ENCODE data around the gene SLC25A22. TPM values are rescaled to one million over a fixed set of nuclear protein-coding genes. Genes with fewer than 3 reads are reported as not detected.
A peak's percentile ranks its signal among the peaks of the same experiment; 100 is the strongest.

Gene SLC25A22
- polyA plus RNA-seq, 1 donor = 14.6 TPM

- peaks cover 34% of the 10 kb centered on the region for H3K36me3 ChIP-seq (ENCODE audit: control insufficient read depth, insufficient read depth, low read length)
- no peak overlapping the region for H3K27ac ChIP-seq (ENCODE audit: low read length)
- H3K4me3 ChIP-seq (ENCODE audit: low read length) = no peak overlapping the region
- no peak for DNase-seq
- H3K4me1 ChIP-seq (ENCODE audit: control insufficient read depth, insufficient read depth, low read length) = peaks cover 28% of the 10 kb centered on the region
- 100% methylated on average over 1 of the region's 20 CpGs for WGBS (ENCODE audit: insufficient coverage, low lambda C conversion rate)
- H3K27me3 ChIP-seq (ENCODE audit: control insufficient read depth, insufficient read depth, low read length) = no peaks in the 10 kb centered on the region
- peaks cover 3% of the 10 kb centered on the region for H3K9me3 ChIP-seq (ENCODE audit: control insufficient read depth, low read depth, low read length)
Measured at GRCh38 chr11:801097-801780, 3.2 kb upstream of the SLC25A22 start.

GRCh38 chr11:800473-800872 is 2.4 kb upstream of the SLC25A22 start:
- WGBS (ENCODE audit: insufficient coverage, low lambda C conversion rate) = no CpG with 5 or more reads among the region's 30 CpGs
- Histone ChIP-seq H3K27me3 (ENCODE audit: control insufficient read depth, insufficient read depth, low read length) (no peaks in the 10 kb centered on the region), H3K27ac (ENCODE audit: low read length) (no peak overlapping the region), H3K36me3 (ENCODE audit: control insufficient read depth, insufficient read depth, low read length) (peaks cover 34% of the 10 kb centered on the region), H3K9me3 (ENCODE audit: control insufficient read depth, low read depth, low read length) (peaks cover 3% of the 10 kb centered on the region), H3K4me1 (ENCODE audit: control insufficient read depth, insufficient read depth, low read length) (peaks cover 34% of the 10 kb centered on the region), H3K4me3 (ENCODE audit: low read length) (no peak overlapping the region)
- DNase-seq = no peak

GRCh38 chr11:799641-800316 is 1.7 kb upstream of the SLC25A22 start:
- H3K27me3 ChIP-seq (ENCODE audit: control insufficient read depth, insufficient read depth, low read length) = no peaks in the 10 kb centered on the region
- no peak for DNase-seq
- H3K9me3 ChIP-seq (ENCODE audit: control insufficient read depth, low read depth, low read length) = peaks cover 3% of the 10 kb centered on the region
- peaks cover 41% of the 10 kb centered on the region for H3K4me1 ChIP-seq (ENCODE audit: control insufficient read depth, insufficient read depth, low read length)
- H3K36me3 ChIP-seq (ENCODE audit: control insufficient read depth, insufficient read depth, low read length) = peaks cover 34% of the 10 kb centered on the region
- WGBS (ENCODE audit: insufficient coverage, low lambda C conversion rate) = no CpG with 5 or more reads among the region's 32 CpGs
- no peak overlapping the region for H3K27ac ChIP-seq (ENCODE audit: low read length)
- no peak overlapping the region for H3K4me3 ChIP-seq (ENCODE audit: low read length)

GRCh38 chr11:797296-798092 is 587 bp downstream of the SLC25A22 start:
- peaks cover 30% of the 10 kb centered on the region for H3K4me1 ChIP-seq (ENCODE audit: control insufficient read depth, insufficient read depth, low read length)
- WGBS (ENCODE audit: insufficient coverage, low lambda C conversion rate) = no CpG with 5 or more reads among the region's 57 CpGs
- peaks cover 43% of the 10 kb centered on the region for H3K36me3 ChIP-seq (ENCODE audit: control insufficient read depth, insufficient read depth, low read length)

GRCh38 chr11:796565-797295 is 1.4 kb downstream of the SLC25A22 start:
- Histone ChIP-seq H3K36me3 (ENCODE audit: control insufficient read depth, insufficient read depth, low read length) (peaks cover 36% of the 10 kb centered on the region), H3K9me3 (ENCODE audit: control insufficient read depth, low read depth, low read length) (peaks cover under 1% of the 10 kb centered on the region), H3K27me3 (ENCODE audit: control insufficient read depth, insufficient read depth, low read length) (no peaks in the 10 kb centered on the region), H3K27ac (ENCODE audit: low read length) (peak overlapping the region; percentile 83), H3K4me1 (ENCODE audit: control insufficient read depth, insufficient read depth, low read length) (peaks cover 30% of the 10 kb centered on the region), H3K4me3 (ENCODE audit: low read length) (peak overlapping the region; percentile 58)
- WGBS (ENCODE audit: insufficient coverage, low lambda C conversion rate) = no CpG with 5 or more reads among the region's 18 CpGs
- no peak for DNase-seq

More at GRCh38 chr11:797296-798092, 587 bp downstream of the SLC25A22 start:
- no peaks in the 10 kb centered on the region for H3K27me3 ChIP-seq (ENCODE audit: control insufficient read depth, insufficient read depth, low read length)
- H3K27ac ChIP-seq (ENCODE audit: low read length) = peak overlapping the region; percentile 83
- H3K4me3 ChIP-seq (ENCODE audit: low read length) = peak overlapping the region; percentile 58
- DNase-seq = peak in 1 of 2 donors; percentile 88
- peaks cover 3% of the 10 kb centered on the region for H3K9me3 ChIP-seq (ENCODE audit: control insufficient read depth, low read depth, low read length)

GRCh38 chr11:795634-796564 is 2.2 kb downstream of the SLC25A22 start:
- Histone ChIP-seq H3K27ac (ENCODE audit: low read length) (peak overlapping the region; percentile 83), H3K36me3 (ENCODE audit: control insufficient read depth, insufficient read depth, low read length) (peaks cover 31% of the 10 kb centered on the region), H3K4me1 (ENCODE audit: control insufficient read depth, insufficient read depth, low read length) (peaks cover 30% of the 10 kb centered on the region), H3K27me3 (ENCODE audit: control insufficient read depth, insufficient read depth, low read length) (no peaks in the 10 kb centered on the region), H3K9me3 (ENCODE audit: control insufficient read depth, low read depth, low read length) (no peaks in the 10 kb centered on the region), H3K4me3 (ENCODE audit: low read length) (peak overlapping the region; percentile 58)
- peak in 1 of 2 donors; percentile 81 for DNase-seq
- no CpG with 5 or more reads among the region's 26 CpGs for WGBS (ENCODE audit: insufficient coverage, low lambda C conversion rate)

GRCh38 chr11:794766-795633 is 3.1 kb downstream of the SLC25A22 start:
- peaks cover 30% of the 10 kb centered on the region for H3K4me1 ChIP-seq (ENCODE audit: control insufficient read depth, insufficient read depth, low read length)
- H3K4me3 ChIP-seq (ENCODE audit: low read length) = peak overlapping the region; percentile 58
- peaks cover under 1% of the 10 kb centered on the region for H3K27me3 ChIP-seq (ENCODE audit: control insufficient read depth, insufficient read depth, low read length)
- peaks cover 26% of the 10 kb centered on the region for H3K36me3 ChIP-seq (ENCODE audit: control insufficient read depth, insufficient read depth, low read length)
- no peaks in the 10 kb centered on the region for H3K9me3 ChIP-seq (ENCODE audit: control insufficient read depth, low read depth, low read length)
- no peak overlapping the region for H3K27ac ChIP-seq (ENCODE audit: low read length)
- peak in 1 of 2 donors; percentile 48 for DNase-seq
- 93% methylated on average over 5 of the region's 38 CpGs for WGBS (ENCODE audit: insufficient coverage, low lambda C conversion rate)

GRCh38 chr11:794013-794765 is 3.9 kb downstream of the SLC25A22 start:
- DNase-seq = no peak
- WGBS (ENCODE audit: insufficient coverage, low lambda C conversion rate) = no CpG with 5 or more reads among the region's 31 CpGs
- Histone ChIP-seq H3K36me3 (ENCODE audit: control insufficient read depth, insufficient read depth, low read length) (peaks cover 20% of the 10 kb centered on the region), H3K4me3 (ENCODE audit: low read length) (no peak overlapping the region), H3K9me3 (ENCODE audit: control insufficient read depth, low read depth, low read length) (no peaks in the 10 kb centered on the region), H3K4me1 (ENCODE audit: control insufficient read depth, insufficient read depth, low read length) (peaks cover 30% of the 10 kb centered on the region), H3K27ac (ENCODE audit: low read length) (no peak overlapping the region), H3K27me3 (ENCODE audit: control insufficient read depth, insufficient read depth, low read length) (peaks cover 8% of the 10 kb centered on the region)
